ENCODE data around the gene KRTAP5-2. TPM values are rescaled to one million over a fixed set of nuclear protein-coding genes. Genes with fewer than 3 reads are reported as not detected.

Gene KRTAP5-2
- total RNA-seq, 1 donor from 2014 or later = not detected

DNA sequence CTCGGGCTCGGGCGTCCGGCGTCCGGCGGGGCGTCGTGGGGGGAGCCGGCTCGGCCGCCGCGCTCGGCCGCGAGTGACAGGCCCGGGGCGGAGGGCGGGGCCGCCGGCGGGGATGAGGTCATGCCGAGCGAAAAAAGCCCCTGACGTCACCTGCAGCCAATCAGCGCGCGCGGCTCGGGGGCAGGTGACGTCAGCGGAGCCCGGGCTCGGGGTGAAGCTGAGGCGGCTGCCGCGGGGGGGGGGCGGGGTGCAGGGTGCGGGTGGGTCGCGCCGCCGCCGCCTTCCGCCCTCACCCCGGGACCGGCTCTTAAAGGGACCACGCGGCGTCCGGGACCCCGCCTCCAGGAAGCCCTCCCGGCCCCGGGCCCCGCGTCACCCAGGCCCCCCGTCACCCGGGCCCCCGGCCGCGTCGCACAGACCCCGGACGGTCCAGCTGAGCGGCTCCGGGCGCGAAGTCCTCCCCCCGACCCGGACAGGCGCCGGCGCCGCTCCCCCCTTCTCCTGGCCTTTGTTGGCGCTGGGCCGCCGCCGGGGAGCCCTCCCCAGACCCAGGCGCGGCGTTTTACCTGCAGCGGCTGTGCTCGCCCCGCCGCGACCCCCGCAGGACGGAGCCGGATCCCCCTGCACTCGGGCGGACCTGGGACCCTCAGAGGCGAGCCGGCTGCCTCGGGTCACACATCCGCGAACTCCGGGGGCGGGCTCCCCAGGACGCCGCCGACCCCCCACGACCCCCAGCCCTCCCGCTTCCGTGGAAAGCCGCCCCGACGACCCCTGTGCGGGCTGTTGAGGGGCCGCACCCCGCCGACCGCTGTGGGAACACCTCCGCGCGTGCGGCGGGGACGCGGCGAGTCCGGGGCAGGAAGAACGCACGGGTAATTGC is 25.7 kb downstream of the KRTAP5-2 start, which contains the start of gene DUSP8:
Gene DUSP8 (minus strand): TSS at position 75 of the 880 bp plus-strand sequence. CDS start 6,445 bp downstream, outside the sequence.
- peaks cover 37% of the 10 kb centered on the region for H3K27me3 Mint-ChIP-seq
- peaks cover 4% of the 10 kb centered on the region for H3K4me1 Mint-ChIP-seq
- peak; percentile 97 for DNase-seq
- intact Hi-C loops (cut with micrococcal nuclease) = loop anchor here (1.0 to 10.0 kb wide), 3 partner anchors 188 to 369 kb away; partner anchors contain the start of genes BRSK2 and LSP1
- H3K4me3 Mint-ChIP-seq = peak within 1 kb of the TSS; percentile 15
- H3K27ac Mint-ChIP-seq = no peak within 1 kb of the TSS
- H3K9me3 Mint-ChIP-seq = no peaks in the 10 kb centered on the region
- H3K36me3 Mint-ChIP-seq (ENCODE audit: low read depth) = no peaks in the 10 kb centered on the region

DNA sequence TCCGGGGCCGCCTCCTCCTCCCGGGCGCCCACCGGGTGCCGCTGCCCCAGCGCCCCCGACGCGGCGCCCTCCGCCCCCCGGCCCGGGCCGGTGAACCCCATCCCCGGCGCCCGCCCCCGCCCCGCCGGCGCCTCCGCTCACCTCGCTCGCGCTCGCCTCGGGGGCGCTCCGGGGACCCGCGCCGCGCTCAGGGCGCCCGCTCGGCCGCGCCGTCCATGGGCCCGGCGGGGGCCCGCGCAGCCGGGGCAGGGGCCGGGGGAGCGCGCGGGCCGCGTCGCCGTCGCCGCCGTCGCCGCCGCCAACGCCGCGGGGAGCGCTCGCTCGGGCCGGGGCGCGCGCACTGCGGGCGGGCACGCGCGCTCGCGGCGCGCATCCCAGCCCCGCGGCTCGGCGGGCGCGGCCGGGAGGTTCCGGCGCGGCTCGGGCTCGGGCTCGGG is 26.3 kb downstream of the KRTAP5-2 start:
- no peak for DNase-seq
- Mint-ChIP-seq H3K4me1 (peaks cover 4% of the 10 kb centered on the region), H3K27me3 (peaks cover 36% of the 10 kb centered on the region), H3K36me3 (ENCODE audit: low read depth) (no peaks in the 10 kb centered on the region), H3K4me3 (no peak overlapping the region), H3K9me3 (no peaks in the 10 kb centered on the region), H3K27ac (no peak overlapping the region)
- intact Hi-C loops (cut with micrococcal nuclease) = loop anchor here (5.0 to 10.0 kb wide), 2 partner anchors 187 to 281 kb away; partner anchors contain the start of genes BRSK2 and LSP1

DNA sequence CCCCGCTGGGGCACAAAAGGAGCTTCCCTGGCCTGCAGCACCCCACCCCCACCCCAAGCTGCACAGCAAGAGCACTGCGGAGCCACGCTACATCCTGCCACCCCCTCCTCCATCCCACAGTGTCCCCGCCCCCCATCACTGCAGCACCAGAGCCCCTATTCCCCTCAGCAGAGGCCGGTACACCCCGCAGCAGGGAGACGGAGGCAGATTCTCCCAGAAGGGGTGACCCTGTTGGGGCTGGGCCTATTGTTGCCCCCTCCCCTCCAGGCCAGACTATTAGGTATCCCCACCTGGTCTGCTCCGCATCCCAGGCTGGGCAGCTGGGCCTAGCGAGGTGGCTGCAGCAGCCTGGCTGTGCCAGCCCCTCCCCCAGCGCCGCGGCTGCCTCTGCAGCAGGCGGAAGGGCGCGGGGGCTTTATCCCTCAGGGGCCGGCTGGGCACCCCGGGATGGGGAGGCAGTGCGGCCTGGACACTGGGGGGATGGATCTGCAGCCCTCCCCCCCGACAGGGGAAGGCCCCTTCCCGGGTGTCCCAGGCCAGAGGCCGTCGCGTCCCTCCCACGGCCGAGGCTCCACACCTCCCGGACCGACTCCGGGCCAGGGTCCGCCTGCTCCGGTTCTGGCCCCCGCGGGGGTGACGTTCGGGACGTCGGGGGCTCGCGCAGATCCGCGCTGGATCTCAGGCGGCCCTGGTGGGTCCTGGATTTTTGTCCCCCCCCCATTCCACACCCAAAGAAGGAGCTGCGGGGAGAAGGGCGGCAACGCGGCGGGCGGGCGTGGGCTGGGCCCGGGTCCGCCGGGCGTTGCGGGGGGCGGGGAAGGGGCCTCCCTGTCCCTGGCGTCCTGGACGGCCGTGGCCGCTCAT is 27.0 kb downstream of the KRTAP5-2 start:
- DNase-seq = no peak
- H3K4me3 Mint-ChIP-seq = peak overlapping the region; percentile 68
- peaks cover 4% of the 10 kb centered on the region for H3K4me1 Mint-ChIP-seq
- H3K9me3 Mint-ChIP-seq = no peaks in the 10 kb centered on the region
- intact Hi-C loops (cut with micrococcal nuclease) = loop anchor here (5.0 to 10.0 kb wide), 2 partner anchors 186 to 281 kb away; partner anchors contain the start of genes BRSK2 and LSP1
- H3K27ac Mint-ChIP-seq = peak overlapping the region; percentile 25
- no peaks in the 10 kb centered on the region for H3K36me3 Mint-ChIP-seq (ENCODE audit: low read depth)
- peaks cover 34% of the 10 kb centered on the region for H3K27me3 Mint-ChIP-seq

DNA sequence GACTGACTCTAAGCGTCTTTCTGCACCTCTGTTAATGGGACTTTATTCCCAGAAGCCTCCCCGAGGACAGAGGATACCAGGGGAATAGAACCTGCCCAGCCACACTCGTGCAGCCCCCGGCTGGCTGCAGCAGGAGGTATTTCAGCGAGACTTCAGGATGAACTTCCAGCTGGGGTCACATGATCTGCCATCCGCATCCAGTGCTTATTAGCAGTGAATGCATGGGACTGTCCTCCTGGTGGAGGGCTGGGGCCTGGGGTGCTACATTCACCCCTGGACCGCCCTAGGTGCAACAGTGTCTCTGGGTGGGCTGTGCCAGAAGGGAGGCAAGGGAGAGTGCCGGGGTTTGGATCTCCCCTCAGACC is 27.6 kb downstream of the KRTAP5-2 start:
- Mint-ChIP-seq H3K9me3 (no peaks in the 10 kb centered on the region), H3K27ac (peak overlapping the region; percentile 25), H3K4me3 (peak overlapping the region; percentile 68), H3K27me3 (peaks cover 32% of the 10 kb centered on the region), H3K4me1 (peaks cover 4% of the 10 kb centered on the region), H3K36me3 (ENCODE audit: low read depth) (no peaks in the 10 kb centered on the region)
- intact Hi-C loops (cut with micrococcal nuclease) = loop anchor here (5.0 to 10.0 kb wide), 2 partner anchors 186 to 282 kb away; partner anchors contain the start of genes BRSK2 and LSP1
- DNase-seq = no peak

DNA sequence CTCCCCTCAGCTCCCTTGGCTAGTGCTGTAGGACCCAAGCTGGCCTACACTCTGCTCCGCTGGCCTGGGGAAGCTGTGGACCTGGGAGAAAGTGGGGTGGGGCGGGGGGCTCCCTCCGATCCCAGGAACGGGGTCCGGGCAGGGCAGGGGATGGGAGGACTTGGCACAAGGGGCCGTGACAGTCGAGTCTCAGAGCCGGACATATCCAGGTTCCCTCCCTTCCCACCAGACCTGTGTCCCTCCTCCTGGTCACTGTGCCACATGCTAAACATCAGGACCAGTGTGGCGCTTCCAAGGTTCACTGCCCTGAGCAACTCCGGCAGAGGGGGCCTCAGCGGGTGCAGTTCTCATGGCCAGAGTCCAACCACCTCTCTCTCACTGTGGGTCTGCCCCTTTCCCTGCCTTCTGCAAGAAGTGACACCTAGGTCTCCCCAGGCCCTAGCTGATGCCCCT is 28.1 kb downstream of the KRTAP5-2 start:
- no peaks in the 10 kb centered on the region for H3K36me3 Mint-ChIP-seq (ENCODE audit: low read depth)
- peaks cover 4% of the 10 kb centered on the region for H3K4me1 Mint-ChIP-seq
- no peak for DNase-seq
- intact Hi-C loops (cut with micrococcal nuclease) = loop anchor here (5.0 to 10.0 kb wide), 2 partner anchors 185 to 282 kb away; partner anchors contain the start of genes BRSK2 and LSP1
- H3K27ac Mint-ChIP-seq = no peak overlapping the region
- no peaks in the 10 kb centered on the region for H3K9me3 Mint-ChIP-seq
- peaks cover 27% of the 10 kb centered on the region for H3K27me3 Mint-ChIP-seq
- H3K4me3 Mint-ChIP-seq = no peak overlapping the region

DNA sequence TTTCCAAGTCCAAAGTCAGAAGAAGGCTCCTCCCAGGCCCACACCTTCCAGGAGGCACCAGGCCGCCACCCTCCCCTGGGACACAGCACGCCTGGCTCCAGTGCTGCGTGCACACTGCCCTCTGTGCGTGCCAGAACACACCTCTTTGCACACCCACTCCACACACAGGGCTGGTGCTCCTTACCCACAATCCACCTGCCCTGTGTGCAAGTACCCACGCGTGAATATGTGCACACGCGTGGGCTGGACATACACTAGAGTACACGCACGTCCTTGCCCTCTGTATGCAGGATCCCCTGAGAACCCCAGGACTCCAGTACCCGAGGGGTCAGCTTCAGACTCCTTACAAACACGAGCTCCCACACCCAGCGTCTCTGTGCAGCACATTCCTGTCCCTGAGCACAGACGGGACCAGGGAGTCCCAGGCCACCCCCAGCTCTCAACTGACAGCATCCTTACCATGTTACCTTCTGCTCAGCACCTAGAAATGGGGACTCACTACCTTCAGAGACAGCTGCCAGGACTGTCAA is 28.8 kb downstream of the KRTAP5-2 start:
- no peak for DNase-seq
- Mint-ChIP-seq H3K27ac (no peak overlapping the region), H3K9me3 (no peaks in the 10 kb centered on the region), H3K4me1 (peaks cover 4% of the 10 kb centered on the region), H3K36me3 (ENCODE audit: low read depth) (no peaks in the 10 kb centered on the region), H3K27me3 (peaks cover 26% of the 10 kb centered on the region), H3K4me3 (no peak overlapping the region)
- intact Hi-C loops (cut with micrococcal nuclease) = no loop called here

DNA sequence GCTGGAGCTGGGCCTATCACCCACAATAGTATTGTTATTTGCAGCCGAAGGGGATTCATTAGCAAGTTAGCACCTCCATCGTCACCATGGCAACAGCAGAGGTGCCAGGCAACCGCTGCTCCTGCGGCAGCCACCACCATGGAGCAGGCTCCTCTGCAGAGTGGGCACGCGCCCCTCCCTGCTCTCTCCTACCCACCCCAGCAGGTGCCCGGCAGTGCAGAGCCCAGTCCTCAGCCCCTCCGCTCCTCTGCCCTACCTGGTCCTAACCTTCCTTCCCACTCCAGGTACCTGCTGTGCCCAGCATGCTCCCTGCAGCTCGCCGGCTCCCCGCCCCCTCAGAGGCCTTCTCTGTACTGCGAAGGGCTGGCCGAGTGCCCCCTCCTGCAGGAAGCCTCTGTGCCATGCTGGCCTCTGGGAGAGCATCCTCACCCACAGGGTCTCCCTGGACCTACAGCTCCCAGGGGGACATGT is 29.6 kb downstream of the KRTAP5-2 start:
- intact Hi-C loops (cut with micrococcal nuclease) = no loop called here
- peak; percentile 64 for DNase-seq

DNA sequence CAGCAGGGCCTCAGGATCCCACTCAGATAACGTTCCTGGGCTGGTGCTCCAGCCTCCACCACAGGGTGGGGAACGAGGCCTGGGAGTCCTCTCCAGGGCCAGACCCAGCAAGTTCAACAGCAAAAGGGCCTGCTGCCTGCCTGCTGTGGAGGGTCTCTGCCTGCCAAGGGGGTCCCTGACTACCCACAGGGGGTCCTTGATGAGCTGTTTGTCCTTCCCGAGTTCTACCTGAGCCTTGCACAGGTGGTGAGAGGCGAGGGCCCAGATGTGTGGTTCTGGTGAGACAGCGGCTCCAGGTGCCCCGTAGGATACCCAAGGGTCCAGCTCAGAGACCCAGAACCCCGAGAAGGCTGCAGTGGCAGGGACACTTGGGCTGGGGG is 30.4 kb downstream of the KRTAP5-2 start:
- no peak overlapping the region for H3K4me3 Mint-ChIP-seq
- peak; percentile 57 for DNase-seq
- H3K4me1 Mint-ChIP-seq = no peaks in the 10 kb centered on the region
- peaks cover 15% of the 10 kb centered on the region for H3K27me3 Mint-ChIP-seq
- H3K27ac Mint-ChIP-seq = no peak overlapping the region
- intact Hi-C loops (cut with micrococcal nuclease) = no loop called here
- no peaks in the 10 kb centered on the region for H3K36me3 Mint-ChIP-seq (ENCODE audit: low read depth)
- no peaks in the 10 kb centered on the region for H3K9me3 Mint-ChIP-seq

More for the DNA sequence above, 29.6 kb downstream of the KRTAP5-2 start:
- Mint-ChIP-seq H3K27me3 (peaks cover 18% of the 10 kb centered on the region), H3K36me3 (ENCODE audit: low read depth) (no peaks in the 10 kb centered on the region), H3K9me3 (no peaks in the 10 kb centered on the region), H3K4me3 (no peak overlapping the region), H3K27ac (no peak overlapping the region), H3K4me1 (no peaks in the 10 kb centered on the region)

DNA sequence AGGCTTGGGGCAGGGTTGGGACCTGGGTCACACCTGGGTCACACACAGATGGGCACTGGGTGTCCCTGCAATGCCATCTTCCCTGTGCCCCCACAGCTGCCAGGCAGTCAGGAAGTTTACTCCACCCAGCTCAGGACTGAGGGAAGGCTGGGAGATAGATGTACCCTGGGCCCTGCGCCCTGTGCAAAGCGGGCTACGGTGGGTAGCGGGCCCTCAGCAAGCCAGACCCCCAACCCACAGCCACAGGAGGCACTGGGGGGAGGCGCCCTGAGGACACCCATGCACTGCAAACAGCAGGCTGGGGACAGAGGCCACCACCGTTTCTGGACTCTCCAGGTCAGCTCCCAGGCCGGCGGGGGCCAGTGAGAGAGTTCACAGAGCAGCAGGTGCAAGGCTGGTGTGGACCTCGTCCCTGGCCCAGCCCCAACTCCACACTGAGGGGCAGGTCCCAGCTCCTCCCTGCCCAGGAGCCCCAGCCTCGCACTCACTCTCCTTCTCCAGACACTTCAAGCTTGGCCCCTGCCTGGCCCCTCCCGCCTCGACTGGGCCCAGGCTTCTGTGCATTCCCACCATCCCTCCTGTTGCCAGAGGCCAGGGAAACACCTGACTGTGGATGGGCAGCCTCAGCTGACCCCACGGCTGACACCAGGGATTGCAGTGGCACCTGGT is 30.9 kb downstream of the KRTAP5-2 start:
- intact Hi-C loops (cut with micrococcal nuclease) = no loop called here
- Mint-ChIP-seq H3K4me1 (no peaks in the 10 kb centered on the region), H3K9me3 (no peaks in the 10 kb centered on the region), H3K36me3 (ENCODE audit: low read depth) (no peaks in the 10 kb centered on the region), H3K27me3 (peaks cover 15% of the 10 kb centered on the region), H3K4me3 (no peak overlapping the region), H3K27ac (no peak overlapping the region)
- DNase-seq = peak; percentile 56

DNA sequence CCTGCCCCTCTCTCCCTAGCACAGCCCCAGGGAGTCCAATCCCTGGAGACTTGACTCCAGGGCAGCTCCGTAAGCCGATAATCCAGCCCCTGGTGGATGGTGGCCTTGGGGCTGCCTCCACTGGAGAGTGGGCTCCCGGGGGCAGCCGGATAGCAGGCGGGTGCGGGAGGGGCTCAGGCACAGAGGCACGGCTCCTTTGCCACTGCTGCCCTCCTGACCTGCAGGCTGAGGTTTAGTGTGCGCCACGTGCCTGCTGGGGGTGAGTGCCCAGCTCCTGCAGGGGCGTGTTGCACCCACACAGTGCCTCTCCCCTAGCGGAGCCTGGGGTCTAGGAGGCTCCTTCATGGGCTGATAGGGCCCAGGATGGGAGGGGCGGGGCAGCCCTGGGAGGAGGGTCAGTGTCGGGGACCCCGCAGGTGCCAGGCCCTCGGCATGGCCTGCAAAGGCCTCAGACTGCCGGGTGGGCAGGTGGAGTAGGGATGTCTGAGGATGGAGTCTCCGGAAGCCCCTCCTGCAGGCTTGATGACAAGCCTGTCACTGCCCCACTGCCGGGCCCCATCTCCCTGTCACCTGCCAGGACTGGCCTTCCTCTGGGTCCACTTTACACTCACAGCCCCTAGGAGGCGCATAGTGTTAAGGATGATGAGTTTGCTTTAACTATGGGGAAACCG is 31.6 kb downstream of the KRTAP5-2 start:
- no peaks in the 10 kb centered on the region for H3K36me3 Mint-ChIP-seq (ENCODE audit: low read depth)
- no peak for DNase-seq
- no peaks in the 10 kb centered on the region for H3K9me3 Mint-ChIP-seq
- H3K4me3 Mint-ChIP-seq = no peak overlapping the region
- peaks cover 15% of the 10 kb centered on the region for H3K27me3 Mint-ChIP-seq
- no peaks in the 10 kb centered on the region for H3K4me1 Mint-ChIP-seq
- no peak overlapping the region for H3K27ac Mint-ChIP-seq
- intact Hi-C loops (cut with micrococcal nuclease) = no loop called here

DNA sequence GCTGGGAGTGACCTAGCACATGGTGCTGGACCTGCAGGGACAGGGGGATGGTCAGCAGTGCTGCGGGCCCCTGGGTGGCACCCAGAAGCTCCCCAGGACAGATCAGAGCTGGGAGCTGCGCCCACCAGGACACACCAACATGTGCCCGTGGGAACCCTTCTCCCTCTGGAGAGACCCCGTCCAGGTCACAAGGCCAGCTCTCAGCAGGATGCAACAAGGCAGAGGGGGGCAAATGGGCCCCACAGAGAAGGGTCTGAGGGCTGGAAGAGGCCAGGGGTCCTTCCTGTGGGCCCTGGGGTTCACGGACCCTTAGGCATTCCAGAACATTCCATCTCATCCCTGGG is 32.2 kb downstream of the KRTAP5-2 start:
- H3K27me3 Mint-ChIP-seq = peaks cover 14% of the 10 kb centered on the region

DNA sequence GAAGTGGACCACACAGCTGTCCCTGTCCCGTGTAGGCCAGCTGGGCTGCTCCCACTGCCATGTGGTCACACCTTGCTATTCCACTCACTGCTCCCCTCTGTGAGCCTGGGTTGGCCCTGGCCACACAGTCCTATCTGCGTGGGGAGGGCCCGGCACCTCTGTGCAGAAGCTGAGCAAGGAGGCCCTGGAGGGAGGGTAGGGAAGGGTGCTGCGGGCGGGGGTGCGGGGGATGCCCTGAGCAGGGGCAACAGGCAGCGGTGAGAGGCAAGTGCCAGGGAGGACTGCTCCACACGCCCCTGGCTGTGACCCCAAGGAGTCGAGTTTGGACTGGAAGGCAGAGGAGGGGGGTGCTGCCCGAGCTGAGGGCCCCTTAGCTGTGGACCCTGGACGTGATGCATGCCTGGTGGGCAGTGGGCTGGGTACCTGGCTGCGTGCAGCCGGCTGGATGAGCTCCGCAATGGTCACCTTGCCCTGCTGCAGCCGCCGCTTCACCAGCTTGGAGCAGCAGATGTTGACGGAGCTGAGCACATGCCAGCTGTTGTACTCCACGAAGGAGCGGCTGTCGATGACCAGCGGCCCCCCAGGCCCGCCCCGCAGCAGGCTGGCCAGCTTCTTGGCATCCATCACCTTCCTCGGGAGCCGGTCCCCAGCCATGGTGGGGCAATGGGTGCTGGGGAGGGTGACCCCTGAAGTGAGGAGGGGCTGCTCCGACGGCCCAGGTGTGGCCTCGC is 32.8 kb downstream of the KRTAP5-2 start:
- no peaks in the 10 kb centered on the region for H3K9me3 Mint-ChIP-seq
- intact Hi-C loops (cut with micrococcal nuclease) = no loop called here
- peaks cover 11% of the 10 kb centered on the region for H3K27me3 Mint-ChIP-seq
- no peak for DNase-seq
- no peaks in the 10 kb centered on the region for H3K36me3 Mint-ChIP-seq (ENCODE audit: low read depth)
- H3K4me3 Mint-ChIP-seq = no peak overlapping the region
- H3K27ac Mint-ChIP-seq = no peak overlapping the region
- H3K4me1 Mint-ChIP-seq = no peaks in the 10 kb centered on the region

More for the DNA sequence above, 32.2 kb downstream of the KRTAP5-2 start:
- DNase-seq = no peak
- Mint-ChIP-seq H3K4me3 (no peak overlapping the region), H3K27ac (no peak overlapping the region), H3K4me1 (no peaks in the 10 kb centered on the region), H3K36me3 (ENCODE audit: low read depth) (no peaks in the 10 kb centered on the region), H3K9me3 (no peaks in the 10 kb centered on the region)
- intact Hi-C loops (cut with micrococcal nuclease) = no loop called here

Measured in activated CD4-positive, alpha-beta T cell treated with anti-CD3 and anti-CD28 coated beads, Interleukin-2, amount 10 ng/mL, durations not matched to agents 24 days and 14 days (primary cell).